Upper lobe of left lung (tissue), 4 donors: Measurements from ENCODE around the gene ELF4.

Source experiments
- EP300 ChIP-seq, 4 donors: sonication (generic); formaldehyde crosslinking; IDR thresholded peaks; one replicate each; pipeline ENCODE4 v1.5.1; 2017; ENCODE audit warnings: antibody characterized with exemption in 4 of 4, control low read depth in 2 of 4
- POLR2A ChIP-seq, 4 donors: fragments of 450-650 bp; IDR thresholded peaks; one replicate each; pipeline ENCODE4 v1.5.1; 2016 to 2017; ENCODE audit warnings: antibody characterized with exemption in 4 of 4, mild to moderate bottlenecking in 2 of 4
- POLR2AphosphoS5 ChIP-seq, 2 donors: sonication (generic); formaldehyde crosslinking; IDR thresholded peaks; one replicate each; pipeline ENCODE4 v1.5.1; 2017; ENCODE audit warnings: antibody characterized with exemption in 2 of 2
- TF ChIP-seq, protein P1 (sequence below), 6 experiments: fragments of 450-650 bp in 4 of 6; fragments of 200-600 bp in 2 of 6; sonication (generic) in 2 of 6; IDR thresholded peaks; one replicate each; pipeline ENCODE4 v1.5.1; 2016 to 2019; ENCODE audit warnings: antibody characterized with exemption in 6 of 6

DNA sequence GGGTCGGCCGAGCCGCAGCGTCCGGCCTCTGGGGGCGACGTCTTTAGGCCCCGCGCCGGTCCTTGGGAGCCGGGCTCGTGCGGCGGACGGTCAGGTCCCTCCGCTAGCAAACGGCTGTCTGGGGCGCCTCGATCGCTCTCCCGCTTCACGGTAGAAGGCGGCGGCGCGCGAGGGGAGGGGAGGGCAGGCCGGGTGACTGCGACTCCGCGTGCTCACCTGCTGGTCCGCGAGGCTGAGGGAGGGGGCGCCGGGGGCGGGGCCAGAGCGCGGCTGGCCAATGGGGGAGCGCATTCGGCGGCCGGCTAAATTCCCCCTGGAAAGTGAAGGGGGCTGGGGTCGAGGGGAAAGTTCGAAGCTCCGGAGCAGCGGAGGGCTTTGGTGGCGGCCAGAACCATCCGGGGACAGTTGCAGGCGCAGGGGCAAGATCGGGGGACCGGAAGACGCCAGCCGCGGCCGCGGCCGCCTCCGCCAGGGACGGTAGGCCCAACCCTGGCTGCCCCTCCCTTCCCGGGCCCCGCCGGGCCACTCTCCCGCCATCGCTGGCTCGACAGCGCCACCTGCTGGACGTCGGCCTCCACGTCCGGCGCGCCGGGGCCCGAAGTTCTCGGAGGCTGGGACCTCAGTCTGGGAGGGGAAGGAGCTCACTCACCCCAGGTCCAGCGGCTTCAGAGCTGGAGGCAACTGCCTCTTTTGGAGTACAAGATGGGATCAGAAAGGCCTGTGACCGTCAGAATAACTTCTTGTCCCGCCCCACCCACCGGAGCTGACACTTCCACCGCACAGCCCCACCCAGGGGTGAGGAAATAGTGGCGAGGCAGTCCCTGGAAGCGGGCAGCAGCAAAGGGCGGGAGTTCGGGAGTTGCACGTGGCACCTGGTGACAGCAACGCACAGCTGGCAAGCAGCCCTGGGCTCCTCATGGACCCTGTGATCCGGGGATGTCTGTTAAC, 49.9 kb downstream of the ELF4 start:
- TF ChIP-seq POLR2A (IDR thresholded peaks at IDR 0.05) (no peak), POLR2AphosphoS5 (IDR thresholded peaks at IDR 0.05) (no peak), EP300 (IDR thresholded peaks at IDR 0.05) (no peak)
- TF ChIP-seq, protein P1, sequence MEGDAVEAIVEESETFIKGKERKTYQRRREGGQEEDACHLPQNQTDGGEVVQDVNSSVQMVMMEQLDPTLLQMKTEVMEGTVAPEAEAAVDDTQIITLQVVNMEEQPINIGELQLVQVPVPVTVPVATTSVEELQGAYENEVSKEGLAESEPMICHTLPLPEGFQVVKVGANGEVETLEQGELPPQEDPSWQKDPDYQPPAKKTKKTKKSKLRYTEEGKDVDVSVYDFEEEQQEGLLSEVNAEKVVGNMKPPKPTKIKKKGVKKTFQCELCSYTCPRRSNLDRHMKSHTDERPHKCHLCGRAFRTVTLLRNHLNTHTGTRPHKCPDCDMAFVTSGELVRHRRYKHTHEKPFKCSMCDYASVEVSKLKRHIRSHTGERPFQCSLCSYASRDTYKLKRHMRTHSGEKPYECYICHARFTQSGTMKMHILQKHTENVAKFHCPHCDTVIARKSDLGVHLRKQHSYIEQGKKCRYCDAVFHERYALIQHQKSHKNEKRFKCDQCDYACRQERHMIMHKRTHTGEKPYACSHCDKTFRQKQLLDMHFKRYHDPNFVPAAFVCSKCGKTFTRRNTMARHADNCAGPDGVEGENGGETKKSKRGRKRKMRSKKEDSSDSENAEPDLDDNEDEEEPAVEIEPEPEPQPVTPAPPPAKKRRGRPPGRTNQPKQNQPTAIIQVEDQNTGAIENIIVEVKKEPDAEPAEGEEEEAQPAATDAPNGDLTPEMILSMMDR (IDR thresholded peaks at IDR 0.05), result peak; percentile 87 to 95 (median 94)
